ENCODE measurements around the gene GARS1.

- TF ChIP-seq CTCF (conservative IDR thresholded peaks at IDR 0.05 in 1 of 2, IDR thresholded peaks at IDR 0.05 in 1 of 2; ENCODE audit: low read depth in 1 of 2, low read length in 2 of 2) (no peak), EZH2 (IDR thresholded peaks at IDR 0.05; ENCODE audit: low read length, missing control alignments) (no peak)
Measured at GRCh38 chr7:30665043-30665442, 70.4 kb downstream of the GARS1 start.

Data from fibroblast of lung (primary cell).